Activated CD4-positive, alpha-beta T cell treated with anti-CD3 and anti-CD28 coated beads, Interleukin-2, amount 50 U/mL, for 4 hours (primary cell): ENCODE measurements around the gene WDFY1.

Experiments
- DNase-seq, 2 experiments: peaks; one replicate each; pipeline ENCODE4 v3.0.0-alpha.2; 2020

Gene WDFY1

DNA sequence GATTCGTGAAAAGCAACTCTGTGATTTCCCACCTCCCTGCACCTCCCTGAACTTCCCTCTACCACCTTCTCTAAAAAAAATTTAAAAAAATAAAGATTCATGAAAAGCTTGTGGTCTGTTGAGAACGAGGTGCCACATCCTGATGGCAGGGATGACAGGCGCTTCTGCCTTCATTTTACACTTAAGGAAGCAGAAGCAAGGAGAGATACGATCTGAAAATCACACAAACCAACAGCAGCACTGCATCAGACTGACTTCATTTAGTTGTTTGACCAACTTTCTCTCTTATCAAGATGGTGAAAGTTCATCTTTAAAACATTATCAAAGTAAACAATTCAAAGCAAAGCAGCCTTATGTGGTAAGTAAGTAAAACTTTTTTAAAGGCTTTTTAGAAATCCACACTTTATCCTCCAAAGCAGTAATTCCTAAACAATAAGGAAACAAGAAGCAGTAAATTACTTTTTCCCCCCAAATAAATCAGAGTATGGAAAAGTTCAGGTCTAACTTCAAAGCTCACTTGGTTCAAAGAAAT lies 15.5 kb downstream of the WDFY1 start:
- DNase-seq: no peak

DNA sequence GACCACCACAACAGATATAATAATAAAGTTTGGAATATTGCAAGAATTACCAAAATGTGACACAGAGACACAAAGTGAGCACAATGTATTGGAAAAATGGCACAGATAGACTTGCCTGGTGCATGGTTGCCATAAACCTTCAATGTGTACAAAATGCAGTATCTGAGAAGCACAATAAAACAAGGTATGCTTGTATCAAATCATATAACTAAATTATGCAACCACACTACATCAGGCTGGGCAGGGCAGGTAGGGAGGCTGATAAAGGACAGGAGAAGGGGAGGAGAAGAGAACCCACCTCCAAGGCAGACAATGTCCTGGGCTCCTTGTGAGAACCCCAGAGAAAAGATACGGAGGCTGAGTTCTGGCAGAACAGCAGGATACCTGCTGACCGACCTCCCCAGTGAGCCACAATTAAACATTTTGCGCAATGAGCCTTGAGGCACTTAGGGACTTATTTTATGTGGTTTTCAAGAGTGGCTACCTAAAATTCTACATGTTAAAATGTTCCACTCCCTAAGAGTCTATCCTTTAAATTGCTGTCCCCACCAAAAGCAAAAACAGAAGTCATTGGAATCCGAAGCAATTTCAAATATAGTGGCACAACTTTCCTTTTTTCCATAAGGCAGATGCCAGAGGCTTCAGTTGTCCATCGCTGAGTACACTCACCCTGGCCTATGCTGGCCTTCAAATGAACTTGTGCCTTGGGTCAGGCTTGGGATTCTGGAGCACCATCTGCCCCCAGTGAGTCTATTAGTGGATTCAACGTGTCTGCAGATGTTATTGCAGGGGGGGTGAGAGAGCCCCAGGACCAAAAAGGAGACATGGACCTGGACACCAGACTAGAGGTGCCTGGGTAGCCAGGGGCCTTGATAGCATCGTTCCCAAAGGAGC lies 16.8 kb downstream of the WDFY1 start:
- no peak for DNase-seq

GRCh38 chr2:223925106-223925505 lies 20.0 kb downstream of the WDFY1 start:
- DNase-seq: no peak

GRCh38 chr2:223923976-223924375 lies 21.2 kb downstream of the WDFY1 start:
- DNase-seq: no peak

DNA sequence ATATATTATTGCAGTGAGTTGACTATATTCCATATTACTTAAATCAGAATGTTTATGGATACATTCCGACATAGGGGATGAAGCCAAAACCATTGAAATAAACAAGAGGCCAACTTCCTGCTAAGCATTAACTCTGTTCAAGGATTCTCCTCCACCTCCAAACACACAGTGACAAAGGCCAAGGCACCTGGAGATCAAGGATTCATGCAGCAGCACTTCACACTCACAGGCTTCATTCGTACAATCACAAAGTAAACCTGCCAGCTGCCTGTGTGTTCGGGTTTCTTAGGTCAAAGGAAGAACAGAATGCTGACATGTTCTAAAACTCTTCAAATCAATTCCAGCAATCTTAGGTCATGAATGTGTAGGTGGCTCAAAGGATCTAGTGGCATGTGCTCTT lies 22.8 kb downstream of the WDFY1 start:
- no peak for DNase-seq

DNA sequence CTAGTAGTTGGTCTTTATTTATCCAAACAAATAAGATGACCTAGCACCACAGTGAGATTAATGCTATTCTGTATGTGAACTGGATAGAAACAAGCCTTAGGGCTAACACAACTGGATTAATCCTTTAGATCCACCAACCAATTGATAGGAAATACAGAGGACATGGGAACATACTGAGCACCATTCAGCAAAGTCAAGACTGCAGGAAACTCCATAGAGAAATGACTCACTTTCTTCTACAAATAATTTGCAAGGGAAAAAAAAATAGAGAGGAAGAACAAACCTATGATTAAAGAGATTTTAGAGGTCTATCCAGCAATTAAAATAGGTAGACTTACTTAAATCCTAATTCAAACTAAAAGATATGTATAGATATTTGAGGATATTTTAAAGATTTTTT lies 23.9 kb downstream of the WDFY1 start:
- DNase-seq: no peak

DNA sequence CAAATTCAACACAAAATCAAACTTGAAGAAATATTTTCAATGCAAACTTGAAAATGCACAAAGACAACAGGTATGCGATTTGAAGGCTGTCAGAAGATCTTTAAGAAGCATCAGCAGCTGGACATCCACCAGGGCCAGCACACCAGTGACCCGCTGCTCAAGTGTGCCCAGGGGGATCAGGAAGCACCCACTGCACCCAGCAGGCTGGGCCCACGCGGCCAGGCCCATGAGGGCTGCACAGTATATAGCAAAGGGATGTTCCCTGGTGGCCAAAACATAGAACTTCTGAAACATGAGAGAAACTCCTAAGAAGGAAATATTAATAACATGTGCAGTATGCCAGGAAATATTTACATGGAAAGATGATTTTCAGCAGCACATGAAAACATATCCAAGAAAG lies 25.0 kb downstream of the WDFY1 start:
- no peak for DNase-seq

GRCh38 chr2:223918671-223919134 lies 26.4 kb downstream of the WDFY1 start:
- no peak for DNase-seq

DNA sequence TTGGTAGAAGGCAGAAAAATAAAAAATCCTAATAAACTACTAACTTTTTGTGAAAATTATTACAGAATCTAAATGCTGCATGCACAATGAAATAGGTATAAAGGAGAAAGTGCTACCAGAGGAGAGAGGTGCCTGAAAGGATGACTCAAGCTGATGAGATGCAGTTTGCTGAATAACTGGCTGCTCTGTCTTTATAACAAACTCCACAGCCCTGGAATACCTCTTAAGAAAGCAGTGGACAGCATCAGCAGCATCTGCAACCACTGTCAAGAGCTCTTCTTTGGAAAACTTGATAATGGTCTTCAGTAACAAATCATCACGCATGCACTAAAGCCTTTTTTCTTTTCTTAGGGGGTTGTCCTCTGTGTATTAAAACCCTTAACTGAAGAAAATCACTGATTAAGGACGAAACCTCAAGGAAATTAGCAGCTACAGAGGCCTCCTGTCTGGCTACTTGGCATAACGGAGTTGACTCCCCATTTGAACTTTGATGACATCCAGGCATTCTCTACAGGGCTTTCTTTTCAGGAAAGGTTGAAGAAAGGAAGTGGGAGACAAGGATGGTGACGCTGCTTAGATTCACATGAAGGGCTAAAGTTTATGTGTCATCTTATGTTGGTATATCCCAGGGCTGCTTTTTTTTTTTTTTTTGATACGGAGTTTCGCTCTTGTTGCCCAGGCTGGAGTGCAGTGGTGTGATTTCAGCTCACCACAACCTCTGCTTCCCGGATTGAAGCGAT lies 28.8 kb downstream of the WDFY1 start:
- DNase-seq: no peak

GRCh38 chr2:223915071-223915470 lies 30.1 kb downstream of the WDFY1 start:
- DNase-seq: no peak

DNA sequence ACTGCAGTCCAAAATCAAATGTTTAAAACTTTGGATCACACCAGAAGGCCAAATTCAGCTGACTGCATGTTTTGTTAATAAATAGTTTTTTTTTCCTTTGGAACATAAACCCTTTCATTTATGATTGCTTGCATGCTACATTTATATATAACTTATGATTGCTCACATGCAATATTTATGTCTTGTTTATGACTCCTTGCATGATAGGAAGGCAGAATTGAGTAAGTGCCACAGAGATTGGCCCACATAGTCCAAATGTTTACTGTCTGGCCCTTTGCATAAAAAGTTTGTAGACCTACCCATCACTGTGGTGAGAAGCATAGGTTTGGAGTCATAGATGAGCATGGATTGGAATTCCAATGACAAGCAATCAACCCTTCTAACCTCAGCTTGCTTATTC lies 30.8 kb downstream of the WDFY1 start:
- DNase-seq: no peak

DNA sequence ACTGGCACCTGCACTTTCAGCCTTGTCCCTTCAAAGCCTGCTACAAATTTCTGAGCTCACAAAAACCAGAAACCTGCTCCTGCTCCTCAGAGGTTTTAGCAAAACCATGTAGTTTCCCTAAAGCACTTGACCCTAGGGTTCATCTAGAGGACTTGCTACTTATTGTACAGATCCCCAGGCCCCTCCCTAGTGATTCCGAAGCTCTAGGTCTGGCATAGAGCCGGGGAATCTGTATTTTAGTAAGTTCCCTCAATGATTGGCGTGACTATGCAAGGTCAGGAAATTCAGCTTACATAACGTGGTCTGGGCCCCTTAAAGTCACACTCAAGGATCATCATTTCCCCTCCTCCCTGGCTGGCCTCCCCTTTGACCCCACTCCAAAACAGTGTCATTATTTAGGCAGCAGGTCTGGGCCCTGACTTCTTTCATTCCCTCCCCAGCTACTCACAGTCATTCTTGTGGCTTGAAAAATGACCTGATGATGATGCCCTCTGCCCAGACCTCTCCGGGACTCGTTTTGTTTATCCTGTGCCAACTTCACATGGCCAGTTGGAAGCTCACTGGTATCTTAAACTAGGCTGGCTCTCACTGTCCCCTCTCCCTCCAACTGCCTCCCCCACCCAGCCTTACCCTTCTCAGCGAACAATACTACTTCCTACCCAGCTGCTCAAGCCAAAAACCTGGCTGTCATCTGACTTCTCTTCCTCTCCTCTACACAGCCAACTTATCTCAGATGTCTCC lies 36.0 kb downstream of the WDFY1 start:
- DNase-seq: no peak

GRCh38 chr2:223908304-223908998 lies 36.7 kb downstream of the WDFY1 start:
- DNase-seq: no peak

DNA sequence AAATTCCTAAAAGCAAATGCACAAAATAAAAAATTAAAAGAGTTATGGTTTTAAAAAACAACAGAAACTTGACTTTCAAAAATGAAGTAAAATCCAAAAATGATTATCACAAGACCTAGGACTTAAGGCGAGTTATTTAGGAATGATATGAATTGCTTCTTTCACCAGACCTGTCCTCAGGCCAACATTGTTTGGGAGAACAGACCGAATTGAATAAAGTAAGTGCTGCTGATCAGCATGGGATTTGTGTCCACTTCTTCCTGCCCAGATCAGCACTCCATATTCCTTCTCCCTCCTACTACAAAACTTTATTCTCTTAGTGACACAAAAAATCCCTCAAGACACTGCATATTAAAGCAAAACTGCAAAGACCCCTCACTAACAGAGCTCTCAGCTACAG lies 39.1 kb downstream of the WDFY1 start:
- no peak for DNase-seq

DNA sequence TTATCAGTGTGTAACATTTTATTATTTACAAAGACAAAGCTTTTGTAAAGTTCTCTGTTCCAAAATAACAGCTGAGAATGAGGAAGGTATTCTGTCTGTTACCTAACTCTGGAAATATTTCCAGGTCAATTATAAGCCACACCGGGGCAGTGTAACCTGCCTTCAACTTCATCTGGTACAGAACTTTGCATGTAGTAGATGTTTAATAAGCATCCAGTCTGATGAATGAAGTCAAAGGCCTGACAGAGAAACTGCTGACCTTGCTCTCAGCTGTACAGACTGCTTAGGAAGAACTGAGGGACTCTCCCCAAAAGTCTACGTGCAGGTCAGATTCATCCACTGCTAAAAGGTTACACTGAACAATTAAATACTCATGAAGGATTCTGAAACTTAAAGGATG lies 43.3 kb downstream of the WDFY1 start:
- DNase-seq: no peak

DNA sequence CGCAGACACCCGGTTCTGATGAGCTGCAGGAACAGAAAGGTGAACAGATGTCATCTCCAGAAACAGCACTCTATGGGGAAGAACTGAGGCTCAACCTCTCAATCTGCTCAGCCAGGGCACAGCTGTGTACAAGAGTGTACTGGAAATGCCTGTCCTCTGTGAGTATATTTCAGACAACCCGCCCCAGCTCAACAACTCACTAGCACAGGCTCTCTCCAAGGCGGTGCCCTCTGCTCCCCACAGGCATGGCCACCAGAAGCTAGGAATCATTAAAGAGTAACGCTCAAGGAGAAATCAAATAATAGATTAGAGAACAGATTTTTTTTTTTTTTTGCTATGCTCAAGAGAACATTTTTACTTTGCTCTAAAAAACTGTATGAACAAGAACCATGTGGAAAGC lies 43.8 kb downstream of the WDFY1 start:
- no peak for DNase-seq

- DNase-seq: no peak
Observed at GRCh38 chr2:223900531-223900930, 44.6 kb downstream of the WDFY1 start.

DNA sequence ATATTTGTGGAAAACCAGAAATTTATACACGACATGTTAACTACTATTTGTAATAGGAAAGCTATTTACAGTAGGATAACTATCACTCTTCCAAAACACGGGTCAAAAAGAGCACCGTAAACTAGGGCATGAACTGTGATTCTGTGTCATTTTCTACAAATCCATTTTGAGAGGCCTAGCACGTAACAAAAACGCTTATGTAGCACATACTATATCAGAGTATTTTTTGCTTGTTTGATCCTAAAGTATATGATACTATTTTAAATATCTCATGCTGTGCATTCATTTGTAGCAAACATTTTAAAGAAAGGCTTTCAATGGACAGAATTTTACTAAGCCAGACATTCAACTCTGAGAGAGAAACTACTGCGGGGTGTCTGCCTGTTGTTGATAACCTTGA lies 45.1 kb downstream of the WDFY1 start:
- DNase-seq: no peak

GRCh38 chr2:223897669-223898330 lies 47.3 kb downstream of the WDFY1 start:
- DNase-seq: no peak

GRCh38 chr2:223896833-223897311 lies 48.3 kb downstream of the WDFY1 start:
- DNase-seq: no peak

DNA sequence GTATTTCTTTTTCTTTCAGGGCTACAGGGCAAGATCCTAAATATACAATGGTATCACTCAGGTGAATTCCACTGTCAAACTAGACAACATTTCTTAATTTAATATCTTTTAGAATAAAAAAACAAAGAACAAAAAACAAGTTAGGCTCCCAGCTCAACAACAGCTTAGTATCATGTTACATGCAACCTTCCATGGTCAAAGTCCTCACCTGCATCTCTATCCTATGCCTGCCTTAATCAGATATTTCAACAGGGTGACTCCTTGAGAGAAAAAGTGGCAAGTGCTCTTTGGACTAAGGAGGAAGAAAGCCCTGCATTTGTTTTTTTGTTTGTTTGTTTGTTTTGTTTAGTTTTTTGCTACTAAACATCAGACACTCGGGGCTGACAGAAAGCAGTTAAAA lies 50.2 kb downstream of the WDFY1 start:
- no peak for DNase-seq

DNA sequence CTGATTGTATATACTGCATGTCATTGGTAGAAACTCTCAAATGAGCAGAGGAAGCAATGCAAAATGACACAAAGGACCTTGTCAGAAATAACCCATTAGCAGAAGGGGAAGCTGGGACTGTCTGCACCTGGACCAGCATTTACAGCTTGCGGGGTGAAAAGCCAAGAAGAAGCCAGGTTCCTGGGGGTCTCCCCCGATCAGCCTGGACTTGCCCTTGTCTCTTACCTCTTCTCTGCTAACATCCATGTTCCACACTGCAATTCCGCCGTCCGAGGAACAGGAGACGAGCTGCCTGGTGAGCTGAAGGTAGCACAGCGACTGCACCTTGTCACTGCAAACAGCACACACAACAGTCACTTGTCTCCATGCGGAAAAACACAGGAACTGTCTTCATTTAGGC lies 51.1 kb downstream of the WDFY1 start:
- no peak for DNase-seq
